IPS DF 6.9 (cell line): ENCODE results near the gene MDGA2.

Experiments used
- DNase-seq: peaks from one replicate; pipeline ENCODE4 v3.0.0-alpha.2; 2013; ENCODE audit warnings: low read depth, low spot score
- H3K27ac ChIP-seq: one replicate; pipeline ENCODE4 v1.5.1; 2013; ENCODE audit warnings: low read length, control low read depth
- H3K27me3 ChIP-seq: 2 replicates; pipeline ENCODE4 v1.6.1; 2013; ENCODE audit warnings: mild to moderate bottlenecking, low read length; ENCODE audit not compliant: control insufficient read depth, insufficient read depth
- H3K36me3 ChIP-seq: 2 replicates; pipeline ENCODE4 v1.6.1; 2013; ENCODE audit warnings: low read length; ENCODE audit not compliant: control insufficient read depth, insufficient read depth
- H3K4me1 ChIP-seq: 2 replicates; pipeline ENCODE4 v1.6.1; 2013; ENCODE audit warnings: low read length; ENCODE audit not compliant: control insufficient read depth, insufficient read depth
- H3K4me3 ChIP-seq: 2 replicates; pipeline ENCODE4 v1.5.1; 2013; ENCODE audit warnings: mild to moderate bottlenecking, low read length
- H3K9me3 ChIP-seq: 2 replicates; pipeline ENCODE4 v1.6.1; 2013; ENCODE audit warnings: low read length, inconsistent platforms; ENCODE audit not compliant: control insufficient read depth, insufficient read depth
- whole genome bisulfite sequencing: extraction: QIAGEN DNeasy Blood & Tissue Kit; methylation state at CpG from one replicate; pipeline ENCODE4 v1.1.7; 2013; ENCODE audit warnings: mixed read lengths, missing lambda C conversion rate; ENCODE audit not compliant: insufficient read length, insufficient coverage; 5-methylcytosine and 5-hydroxymethylcytosine counted together

MDGA2 gene

DNA sequence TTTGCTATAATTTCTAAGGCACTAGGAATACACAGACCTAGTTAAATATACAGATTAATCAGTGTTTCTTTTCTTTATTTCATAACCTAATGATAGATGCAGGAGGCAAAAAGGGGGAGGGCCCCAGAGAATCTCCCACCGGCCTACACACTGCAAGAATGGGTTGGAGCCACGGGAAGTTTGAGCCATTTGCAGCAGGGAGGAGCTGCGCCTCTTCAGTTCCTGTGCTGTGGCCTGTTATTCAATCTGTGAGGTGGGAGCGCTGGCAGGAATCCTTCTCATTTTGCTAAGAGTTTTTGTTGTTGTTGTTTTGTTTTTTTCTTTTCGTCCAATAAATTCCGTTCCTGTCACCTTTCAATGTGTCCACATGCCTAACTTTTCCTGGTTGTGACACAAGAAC, 772.6 kb downstream of the MDGA2 start:
- Histone ChIP-seq H3K36me3 (no peaks in the 10 kb centered on the region), H3K4me3 (no peak overlapping the region), H3K4me1 (no peaks in the 10 kb centered on the region), H3K27me3 (no peaks in the 10 kb centered on the region), H3K9me3 (no peaks in the 10 kb centered on the region), H3K27ac (no peak overlapping the region)
- DNase-seq = no peak
- no CpG with 5 or more reads among the region's 6 CpGs for WGBS

DNA sequence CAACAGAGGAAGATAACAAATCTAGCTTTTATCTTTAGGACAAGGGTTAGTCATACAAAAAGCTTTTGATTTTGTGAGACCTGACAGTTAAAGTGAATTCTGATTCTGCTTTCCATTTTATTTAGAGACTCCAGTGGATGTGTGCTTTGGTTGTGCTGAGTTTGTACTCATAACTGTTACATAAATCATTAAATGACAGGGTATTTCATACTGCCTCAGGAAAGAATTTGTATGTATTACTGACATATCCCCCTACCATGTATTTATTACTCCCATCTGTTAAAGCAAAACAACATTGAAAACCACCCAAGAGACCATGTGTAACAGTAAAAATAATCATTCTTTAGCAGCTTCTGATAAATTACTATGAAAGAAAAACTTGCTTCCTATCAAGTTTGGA, 780.9 kb downstream of the MDGA2 start:
- H3K4me3 ChIP-seq = no peak overlapping the region
- H3K4me1 ChIP-seq = no peaks in the 10 kb centered on the region
- no peaks in the 10 kb centered on the region for H3K9me3 ChIP-seq
- no peaks in the 10 kb centered on the region for H3K36me3 ChIP-seq
- DNase-seq = no peak
- no peaks in the 10 kb centered on the region for H3K27me3 ChIP-seq
- H3K27ac ChIP-seq = no peak overlapping the region

DNA sequence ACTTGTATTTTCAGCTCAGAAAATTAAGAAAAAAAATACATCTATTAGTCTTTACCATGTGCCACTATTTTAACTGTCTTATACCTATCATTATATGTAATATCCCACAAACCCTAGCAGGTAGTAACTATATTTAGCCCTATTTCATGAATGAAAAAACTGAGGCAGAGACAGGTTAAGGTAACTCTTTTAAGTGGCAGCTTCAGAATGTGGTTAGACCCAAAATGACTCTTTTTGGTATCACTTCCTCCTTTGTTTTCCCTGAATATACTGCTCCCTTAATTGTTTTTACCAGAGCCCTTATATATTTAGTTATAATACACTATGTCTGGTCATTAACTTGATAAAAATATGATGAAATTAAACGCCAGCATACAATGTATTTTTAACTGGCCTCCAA, 788.3 kb downstream of the MDGA2 start:
- Histone ChIP-seq H3K9me3 (no peaks in the 10 kb centered on the region), H3K4me3 (no peak overlapping the region), H3K36me3 (no peaks in the 10 kb centered on the region), H3K4me1 (no peaks in the 10 kb centered on the region), H3K27me3 (no peaks in the 10 kb centered on the region), H3K27ac (no peak overlapping the region)
- no peak for DNase-seq
- no CpG with 5 or more reads among the region's 1 CpG for WGBS

GRCh38 chr14:46885566-46885965, 789.8 kb downstream of the MDGA2 start:
- H3K27me3 ChIP-seq = no peaks in the 10 kb centered on the region
- WGBS = no CpG with 5 or more reads among the region's 3 CpGs
- H3K27ac ChIP-seq = no peak overlapping the region
- no peak for DNase-seq
- no peaks in the 10 kb centered on the region for H3K9me3 ChIP-seq
- no peaks in the 10 kb centered on the region for H3K4me1 ChIP-seq
- H3K4me3 ChIP-seq = no peak overlapping the region
- H3K36me3 ChIP-seq = no peaks in the 10 kb centered on the region

GRCh38 chr14:46861753-46862152, 813.7 kb downstream of the MDGA2 start:
- no peak overlapping the region for H3K27ac ChIP-seq
- no peaks in the 10 kb centered on the region for H3K36me3 ChIP-seq
- H3K27me3 ChIP-seq = no peaks in the 10 kb centered on the region
- DNase-seq = no peak
- no peak overlapping the region for H3K4me3 ChIP-seq
- H3K4me1 ChIP-seq = no peaks in the 10 kb centered on the region
- no peaks in the 10 kb centered on the region for H3K9me3 ChIP-seq

DNA sequence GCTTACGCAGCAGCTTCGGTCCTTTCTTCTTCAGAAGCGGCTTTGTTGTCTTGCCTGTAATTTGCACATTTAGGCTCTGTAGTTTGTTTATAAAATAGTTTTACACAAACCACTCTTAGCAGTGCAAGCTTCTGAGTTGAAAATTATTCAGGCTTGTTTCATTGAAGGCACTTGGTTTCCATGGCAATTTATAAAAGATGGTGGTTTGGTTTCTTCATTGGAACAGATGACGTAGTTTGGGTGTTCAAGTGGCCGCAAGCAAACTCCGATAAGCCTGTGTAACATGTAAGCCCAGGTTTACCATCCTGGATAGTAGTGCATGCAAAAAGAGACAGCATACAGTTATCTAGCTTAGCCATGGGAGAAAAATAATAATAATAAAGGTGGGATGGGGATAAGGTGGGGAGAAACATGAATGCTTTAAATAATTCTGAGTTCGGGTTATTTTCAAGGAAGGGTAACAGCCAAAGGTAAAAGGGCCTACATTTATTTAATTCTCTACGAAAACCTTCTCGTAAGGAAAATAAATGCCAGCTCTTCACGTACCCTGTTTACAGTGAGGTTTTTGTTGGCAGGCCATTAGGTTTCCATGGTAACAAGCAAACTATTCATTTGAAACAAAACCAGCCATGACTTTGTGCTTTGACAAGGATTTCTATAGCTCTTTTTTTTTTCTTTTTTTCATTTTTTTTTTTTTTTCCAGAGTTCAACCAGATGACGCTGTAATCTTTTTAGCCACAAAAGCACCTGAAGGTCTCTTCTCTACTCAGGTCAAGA, 834.3 kb downstream of the MDGA2 start:
- Histone ChIP-seq H3K9me3 (no peaks in the 10 kb centered on the region), H3K4me1 (no peaks in the 10 kb centered on the region; the same call in 1 of the 2 replicates), H3K36me3 (no peaks in the 10 kb centered on the region), H3K27me3 (no peaks in the 10 kb centered on the region), H3K4me3 (no peak overlapping the region), H3K27ac (no peak overlapping the region)
- DNase-seq = no peak
- WGBS = 100% methylated on average over 1 of the region's 11 CpGs

GRCh38 chr14:46820291-46820690, 855.1 kb downstream of the MDGA2 start:
- Histone ChIP-seq H3K27ac (no peak overlapping the region), H3K36me3 (no peaks in the 10 kb centered on the region), H3K9me3 (no peaks in the 10 kb centered on the region), H3K27me3 (no peaks in the 10 kb centered on the region), H3K4me1 (no peaks in the 10 kb centered on the region), H3K4me3 (no peak overlapping the region)
- no peak for DNase-seq
- WGBS = no CpG with 5 or more reads among the region's 42 CpGs

DNA sequence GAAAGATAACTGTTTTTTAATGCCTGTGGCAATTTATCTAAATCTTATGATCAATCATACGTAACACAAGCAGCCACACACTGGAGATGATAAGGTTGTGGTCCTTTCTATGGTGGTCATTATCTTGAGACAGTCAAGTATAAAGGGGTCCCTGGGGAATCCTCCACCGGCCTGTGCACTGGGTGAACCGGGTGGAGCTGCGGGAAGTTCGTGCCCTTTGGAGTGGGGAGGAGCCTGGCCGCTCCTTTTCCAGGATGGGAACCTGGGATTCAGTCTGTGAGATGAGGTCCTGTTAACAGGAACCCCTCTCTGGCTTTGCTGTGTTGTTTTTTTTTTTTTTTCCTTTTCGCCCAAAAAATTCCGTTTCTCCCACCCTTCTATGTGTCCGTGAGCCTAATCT, 856.3 kb downstream of the MDGA2 start:
- Histone ChIP-seq H3K27ac (no peak overlapping the region), H3K9me3 (no peaks in the 10 kb centered on the region), H3K4me3 (no peak overlapping the region), H3K4me1 (no peaks in the 10 kb centered on the region), H3K27me3 (no peaks in the 10 kb centered on the region), H3K36me3 (no peaks in the 10 kb centered on the region)
- WGBS = no CpG with 5 or more reads among the region's 9 CpGs
- DNase-seq = no peak

DNA sequence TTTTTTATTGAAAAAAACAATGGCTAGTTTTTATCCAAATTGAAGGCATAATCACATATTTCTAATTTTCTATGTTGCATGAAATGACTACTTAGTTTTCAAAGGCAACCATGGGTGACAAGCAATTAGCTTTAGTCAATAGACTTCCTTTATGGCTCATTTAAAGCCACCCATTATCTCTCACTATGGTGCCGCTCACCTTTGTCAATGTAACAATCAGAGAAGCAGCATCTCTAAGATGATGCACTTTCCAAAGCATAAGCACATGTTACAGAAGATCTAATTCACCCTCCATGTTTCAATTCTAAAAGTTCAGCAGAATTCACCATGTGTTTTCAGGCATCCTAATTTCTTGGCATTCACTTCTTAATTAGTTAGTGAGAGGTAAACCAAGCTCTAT, 857.3 kb downstream of the MDGA2 start:
- Histone ChIP-seq H3K9me3 (no peaks in the 10 kb centered on the region), H3K27ac (no peak overlapping the region), H3K36me3 (no peaks in the 10 kb centered on the region), H3K4me1 (no peaks in the 10 kb centered on the region), H3K27me3 (no peaks in the 10 kb centered on the region), H3K4me3 (no peak overlapping the region)
- DNase-seq = no peak
- no CpG with 5 or more reads among the region's 1 CpG for WGBS

GRCh38 chr14:46793144-46793543, 882.3 kb downstream of the MDGA2 start:
- Histone ChIP-seq H3K4me1 (no peaks in the 10 kb centered on the region), H3K27me3 (no peaks in the 10 kb centered on the region), H3K9me3 (no peaks in the 10 kb centered on the region), H3K27ac (no peak overlapping the region), H3K4me3 (no peak overlapping the region), H3K36me3 (no peaks in the 10 kb centered on the region)
- no peak for DNase-seq
